ENCODE data around the gene ONECUT2. TPM values are rescaled to one million over a fixed set of nuclear protein-coding genes. Genes with fewer than 3 reads are reported as not detected.
"Not testable (repeated sequence)": the region's sequence is repeated elsewhere in the genome, so short reads cannot be mapped to it uniquely, and the experiment has no call there.

ONECUT2 gene
- total RNA-seq, 1 donor from 2014 or later: under 0.01 TPM

DNA sequence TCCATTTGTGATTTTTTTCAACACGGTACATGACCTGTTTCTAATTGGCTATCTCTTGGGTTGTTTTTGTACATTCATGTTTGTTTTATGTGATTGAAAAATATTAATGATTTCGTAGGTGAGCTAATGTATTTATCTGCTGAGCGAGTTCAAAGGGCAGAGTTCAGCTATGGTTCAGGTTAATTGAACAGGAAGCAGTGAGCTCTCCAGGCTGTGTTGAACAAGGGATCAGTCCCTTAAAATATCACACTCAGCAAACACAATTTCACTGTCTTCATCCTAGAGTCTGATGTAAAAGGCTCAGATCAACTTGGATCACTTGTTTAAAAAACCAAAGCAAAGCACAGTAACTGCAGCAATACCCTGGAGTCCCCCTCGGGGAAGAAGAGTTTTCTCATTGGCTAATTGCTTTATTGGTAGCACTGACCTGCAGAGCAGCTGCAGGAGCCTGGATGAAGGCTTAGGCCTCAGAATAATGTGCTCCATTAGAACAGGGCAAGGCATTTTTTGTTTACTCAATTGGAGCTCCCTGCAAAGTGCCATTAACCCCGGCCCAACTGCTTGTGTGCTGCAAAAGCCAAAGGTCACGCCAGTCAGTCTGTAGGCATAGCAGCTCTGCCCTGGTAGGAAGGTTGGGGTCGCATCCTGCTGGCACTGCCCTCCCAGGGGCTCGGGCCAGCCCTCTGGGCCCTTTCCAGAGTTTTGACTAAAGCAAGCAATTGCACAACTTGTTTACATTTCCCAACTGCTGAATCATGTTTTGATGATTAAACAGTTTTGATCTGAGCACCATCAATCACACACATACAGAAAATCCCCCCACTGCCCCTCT is 10.5 kb downstream of the ONECUT2 start:
- no peak for DNase-seq (ENCODE audit: low read depth in 2 of 2)

DNA sequence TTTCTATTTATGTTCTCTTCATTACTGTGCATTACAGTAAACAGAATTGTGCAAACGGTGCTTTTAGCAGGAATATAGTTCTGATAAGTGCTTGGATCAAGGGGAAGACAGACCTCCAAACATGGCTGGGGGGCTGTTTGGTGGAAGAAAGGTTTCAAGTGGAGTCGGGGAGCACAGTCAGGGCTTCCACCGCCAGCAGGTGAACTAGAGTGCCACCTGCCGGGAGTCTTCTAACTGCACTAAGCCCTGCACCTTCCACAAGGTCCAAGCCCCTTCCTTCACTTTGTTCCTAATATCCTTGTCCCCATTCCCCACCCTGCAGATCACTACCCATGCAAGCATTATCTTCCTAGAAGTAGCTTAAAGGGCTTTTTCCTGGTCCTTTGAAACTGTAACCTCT is 11.1 kb downstream of the ONECUT2 start:
- peak in 1 of 2 donors; percentile 42 for DNase-seq (ENCODE audit: low read depth in 2 of 2)

DNA sequence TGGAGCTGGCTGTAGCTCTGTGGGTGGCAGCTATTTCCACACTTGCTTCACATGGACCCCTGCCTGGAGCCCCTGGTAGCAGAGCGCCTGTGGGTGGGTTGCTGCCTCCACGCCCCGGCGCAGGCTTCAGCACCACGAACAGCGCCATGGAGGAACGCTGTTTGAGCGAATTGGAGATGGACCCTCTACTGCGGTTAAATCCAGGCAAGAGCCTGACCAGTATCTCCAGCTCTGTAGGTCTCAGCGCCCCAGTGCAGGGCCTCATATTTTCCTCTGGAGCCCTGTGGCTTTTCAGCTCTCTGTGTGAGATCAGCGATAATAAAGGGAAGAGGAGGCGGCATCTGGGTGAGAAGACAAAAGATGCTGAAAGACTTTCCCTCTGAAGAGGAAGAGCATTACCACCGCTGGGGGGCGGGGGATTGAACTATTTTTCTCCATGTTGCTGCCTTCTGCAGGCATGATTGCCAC is 12.0 kb downstream of the ONECUT2 start:
- DNase-seq (ENCODE audit: low read depth in 2 of 2): peak in 1 of 2 donors; percentile 43

DNA sequence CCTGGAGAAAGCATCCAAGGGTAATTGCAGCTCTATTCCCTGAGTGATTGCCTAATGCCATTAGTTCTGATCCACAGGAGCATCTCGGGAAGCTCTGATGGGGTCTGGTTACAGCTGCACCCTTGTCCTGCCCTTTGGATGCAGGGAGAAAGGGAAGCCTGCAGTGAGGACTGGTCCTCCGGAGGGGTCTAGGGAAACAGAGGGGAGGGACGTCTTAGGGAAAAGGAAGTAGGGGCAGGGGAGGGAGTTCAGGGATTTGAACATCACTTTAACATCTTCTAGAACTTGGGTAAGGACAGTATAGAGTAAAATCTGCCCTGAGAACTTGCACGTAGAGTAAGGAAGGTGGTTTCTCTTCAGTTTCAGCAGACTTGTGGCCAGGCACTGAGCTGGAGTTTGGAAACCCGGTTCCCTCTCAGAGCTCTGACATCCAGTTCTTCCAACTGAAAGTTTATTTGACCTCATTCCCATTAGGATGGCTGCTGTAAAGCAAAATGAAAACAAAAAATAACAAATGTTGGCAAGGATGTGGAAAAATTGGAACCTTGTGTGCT is 20.5 kb downstream of the ONECUT2 start:
- no peak for DNase-seq (ENCODE audit: low read depth in 2 of 2)

DNA sequence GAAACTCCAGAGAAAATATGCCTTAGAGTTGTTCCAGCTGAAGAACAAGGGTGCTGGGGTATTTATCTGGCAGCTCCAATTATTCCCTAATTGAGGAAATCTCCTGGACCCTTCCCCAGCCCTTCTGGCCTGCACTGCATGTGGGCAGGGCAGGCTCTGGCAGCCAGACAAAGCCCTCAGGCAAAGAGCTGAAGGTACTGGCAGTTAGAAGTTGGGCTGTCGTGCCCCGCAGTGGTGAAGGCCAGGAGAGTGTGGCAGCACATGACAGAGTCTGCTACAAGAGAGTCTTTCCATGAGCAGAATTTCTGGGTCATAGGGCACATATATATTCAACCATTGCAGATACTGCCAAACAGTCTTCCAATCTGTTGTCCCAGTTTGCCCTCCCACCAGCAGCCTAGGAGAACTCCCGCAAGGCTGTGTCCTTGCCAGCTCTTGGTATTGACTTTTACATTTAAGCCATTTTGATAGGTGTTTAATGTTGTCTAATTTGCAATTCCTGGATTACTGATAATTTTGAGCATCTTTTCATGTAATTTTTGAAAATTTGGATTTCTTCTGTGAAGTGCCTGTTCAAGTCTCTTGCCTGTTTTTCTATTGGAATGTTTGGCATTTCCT is 26.6 kb downstream of the ONECUT2 start:
- no peak for DNase-seq (ENCODE audit: low read depth in 2 of 2)

DNA sequence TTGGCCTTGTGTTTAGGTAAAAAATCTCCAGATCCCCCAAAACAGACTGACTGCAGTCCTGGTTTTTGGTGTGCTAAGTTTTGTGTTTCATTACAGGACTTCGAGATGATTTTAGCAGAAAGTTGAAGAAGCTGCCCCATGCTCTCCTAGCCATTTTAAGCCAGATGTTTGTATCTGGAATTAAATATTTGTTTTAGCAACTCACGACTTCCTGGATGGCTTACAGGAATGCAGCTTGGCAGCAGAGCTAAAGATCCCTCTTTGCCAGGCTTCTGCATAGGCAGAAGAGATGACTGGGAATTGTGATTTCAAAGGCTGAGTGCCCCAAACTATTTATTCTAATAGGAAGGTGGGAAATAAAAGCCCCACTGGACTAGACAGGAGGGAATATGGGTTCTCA is 31.1 kb downstream of the ONECUT2 start:
- no peak for DNase-seq (ENCODE audit: low read depth in 2 of 2)

DNA sequence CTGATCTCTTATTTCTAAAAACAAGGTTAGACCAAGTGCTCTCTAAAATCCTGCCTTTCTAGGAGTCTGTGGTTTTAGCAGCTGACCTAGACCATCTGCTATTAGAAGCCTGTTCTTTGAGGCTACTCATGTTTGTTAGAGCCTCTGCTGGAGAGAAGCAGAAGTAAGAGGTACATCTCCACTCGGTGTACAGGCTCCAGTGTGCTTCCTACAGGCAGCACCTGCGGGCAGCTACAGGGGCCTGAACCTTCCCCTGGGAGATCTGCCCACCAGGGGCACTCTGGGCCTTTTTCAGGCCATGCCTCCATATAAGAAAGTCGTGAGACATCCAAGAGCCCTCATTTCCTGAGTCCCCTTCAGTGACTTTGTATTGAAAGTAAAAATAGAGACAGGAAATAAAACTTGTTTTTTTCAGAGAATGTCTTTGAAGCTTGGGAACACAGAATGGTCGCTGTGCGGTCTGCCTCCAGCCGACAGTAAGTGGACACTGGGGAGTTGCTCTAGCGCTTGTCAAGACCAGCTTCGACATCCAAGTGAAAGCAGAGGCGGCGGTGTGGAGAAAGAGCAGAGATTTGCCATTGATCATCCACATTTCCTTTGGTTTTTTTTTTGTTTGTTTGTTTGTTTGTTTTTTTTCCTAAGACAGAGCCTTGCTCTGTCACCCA is 31.7 kb downstream of the ONECUT2 start:
- DNase-seq (ENCODE audit: low read depth in 2 of 2): no peak

DNA sequence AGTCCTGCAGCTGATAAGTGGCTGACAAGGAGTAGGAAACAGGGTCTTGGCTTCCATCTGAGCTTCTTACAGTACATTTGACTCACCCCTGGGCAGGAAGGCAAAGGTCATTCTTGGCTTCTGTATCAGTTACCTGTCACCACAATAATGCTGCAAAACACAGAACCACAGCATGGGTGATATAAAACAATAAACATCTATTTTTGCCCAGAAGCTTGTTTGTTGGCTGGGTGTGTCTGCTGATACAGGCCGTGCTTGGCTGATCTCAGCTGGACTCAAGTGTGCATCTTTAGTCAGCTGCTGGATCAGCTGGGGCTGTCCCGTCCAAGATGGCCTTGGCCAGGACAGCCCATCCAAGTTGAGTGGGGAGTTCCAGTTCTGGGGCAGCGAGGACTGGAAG is 34.7 kb downstream of the ONECUT2 start:
- no peak for DNase-seq (ENCODE audit: low read depth in 2 of 2)

DNA sequence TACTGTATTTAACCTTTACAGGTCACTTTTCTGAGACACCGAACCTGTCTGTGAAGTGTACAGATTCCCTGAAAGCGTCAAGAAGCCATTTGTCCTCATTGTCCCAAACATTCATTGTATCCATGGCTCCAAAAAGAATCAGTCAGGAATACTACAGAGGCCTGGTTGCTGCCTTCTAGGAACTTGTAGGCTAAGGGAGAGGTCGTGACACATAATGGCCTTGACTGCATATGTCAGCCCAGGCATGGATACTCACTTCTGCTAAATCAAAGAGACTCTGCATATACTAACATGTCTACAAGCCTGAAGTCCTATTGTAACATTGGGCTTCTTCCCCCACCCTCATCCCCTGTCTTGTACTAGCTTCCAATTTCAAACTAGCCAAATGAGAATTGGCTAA is 40.2 kb downstream of the ONECUT2 start:
- DNase-seq (ENCODE audit: low read depth in 2 of 2): no peak

DNA sequence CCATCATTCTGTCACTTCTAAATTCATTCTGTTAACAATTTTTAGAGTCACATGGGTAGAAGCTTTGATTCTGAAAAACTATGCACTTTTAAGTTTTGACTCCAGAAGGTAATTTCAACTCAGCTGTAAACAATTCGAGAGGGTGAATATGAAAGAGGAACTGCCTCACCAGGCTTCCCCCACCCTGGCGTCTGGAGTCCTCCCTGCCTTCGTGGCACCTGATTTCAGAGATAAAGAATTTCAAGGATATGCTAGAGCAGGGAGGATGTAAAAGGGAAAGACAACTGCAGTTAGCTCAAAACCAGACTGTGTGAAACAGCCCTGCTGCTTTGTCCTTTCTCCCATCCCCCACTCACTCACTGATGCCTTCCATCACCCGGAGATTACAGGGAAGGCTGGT is 40.7 kb downstream of the ONECUT2 start:
- no peak for DNase-seq (ENCODE audit: low read depth in 2 of 2)

DNA sequence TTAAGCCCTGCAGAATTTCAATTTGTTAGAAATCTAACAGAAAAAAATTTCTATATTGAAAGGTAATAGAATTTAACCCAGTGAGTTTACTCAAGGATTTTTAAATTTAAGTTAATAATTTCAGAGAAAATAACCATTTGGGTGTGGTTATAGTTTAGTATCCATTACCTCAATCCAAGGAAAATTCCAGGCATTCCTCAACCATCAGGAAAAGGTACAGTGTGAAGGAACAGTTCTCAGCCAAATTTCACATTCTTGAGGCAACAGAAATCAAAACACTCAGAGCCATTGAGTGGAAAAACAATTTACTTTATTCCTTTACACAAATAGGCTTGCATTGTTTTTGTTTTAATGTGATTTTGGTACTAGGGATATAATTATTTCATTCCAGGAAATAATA is 45.6 kb downstream of the ONECUT2 start:
- DNase-seq (ENCODE audit: low read depth in 2 of 2): no peak

DNA sequence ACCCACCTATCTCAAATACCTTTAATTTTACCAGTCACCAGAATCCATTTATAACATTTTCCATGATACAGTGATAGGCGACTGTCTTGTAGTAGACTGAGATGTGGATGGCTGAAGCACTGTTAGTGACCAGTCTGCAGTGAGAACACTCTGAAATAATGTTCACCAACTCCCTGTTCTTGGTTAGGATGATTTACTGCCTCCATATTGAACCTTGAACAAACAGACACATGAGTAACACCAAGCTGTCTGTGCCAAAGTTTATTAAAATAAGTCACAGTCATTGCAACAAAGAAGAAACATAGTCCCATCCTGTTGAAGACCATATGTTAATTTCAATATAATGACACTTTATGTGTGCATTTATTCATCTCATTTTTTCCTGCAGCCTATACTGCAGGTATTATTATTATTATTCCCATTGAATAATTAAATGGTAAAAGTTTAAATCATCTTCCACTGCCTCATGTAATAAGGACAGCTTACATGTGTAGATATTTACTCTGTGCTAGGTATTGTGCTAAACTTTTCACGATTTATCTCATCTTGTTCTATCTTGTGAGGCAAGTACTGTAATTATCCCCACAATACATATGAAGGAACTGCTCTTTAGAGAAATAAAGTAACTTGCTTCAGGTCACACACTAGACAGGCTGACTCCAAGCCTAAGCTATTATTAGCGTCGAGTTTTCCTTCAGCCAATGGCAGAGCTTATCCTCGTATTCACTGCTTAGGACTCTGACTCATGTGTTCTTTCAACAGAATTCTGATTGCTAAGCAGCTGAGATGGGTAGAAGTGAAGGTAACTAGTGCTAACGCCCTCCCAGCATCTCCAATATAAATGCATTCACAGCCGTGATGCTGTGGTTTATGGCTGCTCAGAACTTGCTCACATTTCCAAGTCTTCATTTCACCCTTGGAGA is 62.5 kb downstream of the ONECUT2 start:
- no peak for DNase-seq (ENCODE audit: low read depth in 2 of 2)

DNA sequence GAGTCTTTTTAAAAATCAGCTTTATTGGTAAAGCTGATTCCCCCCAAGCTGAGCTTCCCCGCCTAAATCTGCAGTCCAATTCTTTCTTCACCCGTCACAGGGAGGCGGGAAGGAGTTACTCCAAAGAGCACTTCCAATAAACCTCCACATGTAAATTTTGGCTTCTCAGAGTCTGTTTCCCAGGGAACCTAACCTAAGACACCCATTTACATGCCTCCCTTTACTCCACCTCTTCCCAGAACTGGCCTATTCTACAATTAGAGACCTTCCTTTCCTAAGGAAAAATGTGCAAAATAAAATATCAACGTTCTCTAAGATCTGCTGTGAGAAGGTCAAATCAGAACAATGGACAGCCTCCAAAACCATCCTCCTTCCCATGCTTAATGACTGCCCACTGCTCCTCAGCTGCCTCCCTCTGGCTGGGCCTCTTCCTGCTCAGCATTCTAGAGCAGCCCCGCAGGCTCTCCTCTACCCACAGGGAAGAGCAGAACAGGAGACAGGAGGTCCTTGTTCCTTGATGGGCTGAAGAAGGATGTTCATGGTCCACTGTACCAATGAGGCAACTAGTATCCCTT is 63.6 kb downstream of the ONECUT2 start:
- DNase-seq (ENCODE audit: low read depth in 2 of 2): no peak

DNA sequence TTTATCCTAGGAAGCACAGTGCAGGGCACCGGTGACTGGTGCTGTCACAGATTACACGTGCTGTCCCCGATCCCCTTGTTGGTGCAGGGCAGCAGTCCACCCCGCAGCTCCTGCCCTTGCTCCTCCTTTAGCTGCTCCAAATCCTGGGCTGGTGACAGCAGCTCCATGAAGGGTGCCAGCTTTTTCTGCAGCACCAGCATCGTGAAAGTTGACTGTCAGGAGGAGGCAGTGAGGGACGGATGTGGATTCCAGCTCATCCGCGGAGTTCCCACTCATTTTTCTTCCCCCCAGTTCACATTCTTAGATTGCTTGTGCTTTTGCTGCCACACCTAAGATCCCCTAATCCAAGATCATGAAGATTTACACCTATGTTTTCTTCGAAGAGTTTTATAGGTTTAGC is 67.5 kb downstream of the ONECUT2 start:
- no peak for DNase-seq (ENCODE audit: low read depth in 2 of 2)

DNA sequence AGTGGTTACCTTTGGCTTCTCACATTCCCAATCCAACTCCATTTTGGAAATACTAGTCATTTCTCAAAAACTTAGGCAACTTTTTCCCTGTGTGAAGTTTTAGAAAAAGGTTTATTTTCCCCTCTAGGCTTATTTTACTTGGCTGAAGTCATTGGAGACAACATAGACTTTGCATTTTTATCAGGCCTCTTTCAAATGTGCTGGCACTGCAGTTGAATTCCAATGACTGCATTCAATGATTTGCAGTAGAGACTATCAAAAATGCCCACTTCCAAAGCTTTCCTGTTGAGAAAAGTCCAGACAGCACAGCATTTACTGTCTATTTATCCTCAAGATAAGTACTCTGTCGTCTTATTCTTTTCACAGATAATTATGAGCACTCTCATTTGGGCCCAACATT is 70.1 kb downstream of the ONECUT2 start:
- no peak for DNase-seq (ENCODE audit: low read depth in 2 of 2)

DNA sequence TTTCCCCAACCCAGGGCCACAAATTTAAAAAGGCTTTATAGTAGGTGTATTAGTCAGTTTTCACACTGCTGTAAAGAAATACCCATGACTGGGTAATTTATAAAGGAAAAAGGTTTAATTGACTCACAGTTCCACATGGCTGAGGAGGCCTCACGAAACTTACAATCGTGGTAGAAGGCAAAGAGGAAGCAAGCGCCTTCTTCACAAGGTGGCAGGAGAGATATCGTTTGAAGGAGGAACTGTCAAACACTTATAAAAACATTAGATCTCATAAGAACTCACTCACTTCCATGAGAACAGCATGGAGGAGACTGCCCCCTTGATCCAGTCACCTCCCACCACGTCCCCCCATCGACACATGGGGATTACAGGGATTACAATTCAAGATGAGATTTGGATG is 80.9 kb downstream of the ONECUT2 start:
- DNase-seq (ENCODE audit: low read depth in 2 of 2): no peak

DNA sequence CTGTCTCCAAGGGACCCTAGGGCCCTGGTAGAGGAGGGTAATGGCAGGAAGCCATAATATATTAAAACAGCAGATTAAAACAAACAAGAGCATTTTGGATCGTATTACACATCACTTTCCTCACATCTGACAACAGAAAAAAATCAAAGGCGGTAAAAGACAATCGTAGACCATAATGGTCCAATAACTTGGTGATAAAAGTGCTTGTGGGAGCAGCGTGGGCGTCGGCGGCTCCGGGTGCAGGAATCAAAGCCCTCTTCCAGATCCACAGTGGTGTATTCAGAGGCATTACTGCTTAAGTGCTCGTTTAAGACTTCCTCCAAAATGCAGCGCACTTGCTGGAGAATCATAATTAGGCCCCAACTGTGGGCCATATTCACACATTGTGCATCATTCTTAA is 83.4 kb downstream of the ONECUT2 start:
- no peak for DNase-seq (ENCODE audit: low read depth in 2 of 2)

DNA sequence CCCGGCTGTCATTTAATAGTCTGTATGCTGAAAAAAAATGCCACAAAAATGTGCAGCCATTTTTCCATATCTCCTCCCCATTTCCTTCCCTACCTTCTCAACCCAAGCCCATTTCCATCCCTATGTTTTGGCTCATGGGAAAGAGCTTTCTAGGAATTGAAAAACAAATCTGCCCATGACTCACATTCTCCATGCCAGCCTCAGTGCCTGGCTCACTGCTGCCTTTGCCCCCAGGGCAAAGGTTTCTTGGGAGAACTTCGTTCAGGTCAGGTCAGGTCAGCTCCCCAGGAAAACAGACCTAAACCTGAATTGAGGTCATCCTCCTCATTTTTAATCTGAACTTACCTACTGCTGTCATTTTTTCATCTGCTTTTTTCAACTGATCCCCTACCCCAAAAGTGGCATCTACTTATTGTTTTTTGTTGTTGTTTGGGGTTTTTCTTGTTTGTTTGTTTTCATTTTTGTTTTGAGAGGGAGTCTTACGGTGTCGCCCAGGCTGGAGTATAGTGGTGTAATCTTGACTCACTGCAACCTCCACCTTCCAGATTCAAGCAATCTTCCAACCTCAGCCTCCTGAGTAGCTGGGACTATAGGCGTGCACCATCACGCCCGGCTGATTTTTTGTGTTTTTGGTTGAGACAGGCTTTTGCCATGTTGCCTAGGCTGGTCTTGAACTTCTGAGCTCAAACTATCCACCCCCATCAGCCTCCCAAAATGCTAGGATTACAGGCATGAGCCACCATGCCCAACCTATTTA is 84.7 kb downstream of the ONECUT2 start:
- no peak for DNase-seq (ENCODE audit: low read depth in 2 of 2)

DNA sequence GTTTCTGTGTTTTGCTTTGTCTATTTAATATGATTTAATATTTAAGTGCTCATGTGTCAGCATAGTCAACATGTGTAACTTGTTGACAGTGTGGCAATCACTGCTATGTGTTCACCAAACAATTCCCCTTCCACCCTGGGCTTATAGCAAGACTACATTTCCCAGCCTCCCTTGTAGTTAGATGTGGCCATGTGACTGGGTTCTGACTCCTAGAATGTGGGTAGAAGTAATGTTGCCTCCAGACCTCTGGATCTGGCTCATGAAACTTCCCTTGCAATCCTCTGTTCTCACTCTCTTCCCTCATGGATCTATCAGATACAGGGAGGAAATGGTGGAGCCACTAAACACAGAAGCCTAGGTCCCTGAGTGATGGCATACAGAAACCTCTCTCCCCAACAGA is 87.2 kb downstream of the ONECUT2 start:
- not testable (repeated sequence) for DNase-seq (ENCODE audit: low read depth in 2 of 2)
